CD14-positive monocyte (primary cell): ENCODE measurements around the gene PRDM8. TPM values are rescaled to one million over a fixed set of nuclear protein-coding genes. Genes with fewer than 3 reads are reported as not detected.

Experiments used
- DNase-seq, 3 donors: peaks; one replicate each; pipeline ENCODE4 v3.0.0-alpha.2; 2011 to 2022
- H2AFZ ChIP-seq: 2 replicates; pipeline ENCODE4 v1.6.0; 2012; ENCODE audit warnings: mild to moderate bottlenecking, low read depth, low read length, inconsistent platforms; ENCODE audit not compliant: insufficient read depth, poor library complexity, severe bottlenecking
- H3K27ac ChIP-seq, 2 donors: 1 replicate in 1 of 2; 2 replicates in 1 of 2; pipeline ENCODE4 v1.5.1; 2012 to 2013; ENCODE audit warnings: low read length in 2 of 2, control low read depth in 1 of 2, inconsistent platforms in 1 of 2, low read depth in 1 of 2, mild to moderate bottlenecking in 1 of 2
- H3K27me3 ChIP-seq, 2 donors: one replicate each; pipeline versions ENCODE4 v1.6.0 to v1.6.1; 2011 to 2013; ENCODE audit warnings: low read length in 2 of 2; ENCODE audit not compliant: control insufficient read depth in 2 of 2, insufficient read depth in 2 of 2
- H3K36me3 ChIP-seq, 2 donors: replicated peaks in 1 of 2; 1 replicate in 1 of 2; 2 replicates in 1 of 2; pipeline versions ENCODE4 v1.5.1 to v1.6.1; 2012 to 2013; ENCODE audit warnings: low read length in 2 of 2, control low read depth in 1 of 2, inconsistent platforms in 1 of 2, mild to moderate bottlenecking in 1 of 2; ENCODE audit not compliant: insufficient read depth in 2 of 2, control insufficient read depth in 1 of 2
- H3K4me1 ChIP-seq, 2 donors: 1 replicate in 1 of 2; 2 replicates in 1 of 2; pipeline versions ENCODE4 v1.5.1 to v1.6.1; 2012 to 2013; ENCODE audit warnings: low read length in 2 of 2, control low read depth in 1 of 2, inconsistent platforms in 1 of 2, mild to moderate bottlenecking in 1 of 2, moderate library complexity in 1 of 2; ENCODE audit not compliant: insufficient read depth in 2 of 2, control insufficient read depth in 1 of 2
- H3K4me2 ChIP-seq: replicated peaks from 2 replicates; pipeline ENCODE3; 2012; ENCODE audit warnings: low read length, moderate library complexity, mild to moderate bottlenecking; ENCODE audit not compliant: poor library complexity, severe bottlenecking; ENCODE audit errors: extremely low read depth
- H3K4me3 ChIP-seq, 3 experiments: fragments of 200-600 bp in 1 of 3; sonication (generic) in 1 of 3; replicated peaks in 1 of 3; 1 replicate in 2 of 3; 2 replicates in 1 of 3; pipeline ENCODE4 v1.5.1; 2011 to 2013; ENCODE audit warnings: low read length in 3 of 3, mild to moderate bottlenecking in 3 of 3, control low read depth in 2 of 3, low read depth in 2 of 3, inconsistent platforms in 1 of 3, moderate library complexity in 1 of 3
- H3K79me2 ChIP-seq: 2 replicates; pipeline ENCODE4 v1.6.0; 2012; ENCODE audit warnings: mild to moderate bottlenecking, control low read depth, inconsistent platforms, low read length, moderate library complexity; ENCODE audit not compliant: insufficient read depth
- H3K9ac ChIP-seq: 2 replicates; pipeline ENCODE4 v1.6.0; 2017; ENCODE audit warnings: low read length, mild to moderate bottlenecking; ENCODE audit not compliant: insufficient read depth, poor library complexity, severe bottlenecking
- H3K9me3 ChIP-seq, 2 donors: replicated peaks in 1 of 2; 1 replicate in 1 of 2; 2 replicates in 1 of 2; pipeline versions ENCODE4 v1.5.1 to v1.6.1; 2012 to 2013; ENCODE audit warnings: low read length in 2 of 2, control low read depth in 1 of 2; ENCODE audit not compliant: control insufficient read depth in 1 of 2, insufficient read depth in 1 of 2
- H4K20me1 ChIP-seq: 2 replicates; pipeline ENCODE4 v1.6.0; 2012; ENCODE audit warnings: mild to moderate bottlenecking, low read length, control low read depth, moderate library complexity; ENCODE audit not compliant: insufficient read depth
- H3K27ac Mint-ChIP-seq, 7 donors: one replicate each; pipeline ENCODE4 v1.8.0; 2020; ENCODE audit warnings: mild to moderate bottlenecking in 7 of 7, mixed read lengths in 7 of 7, moderate library complexity in 6 of 7, inconsistent platforms in 2 of 7
- H3K27me3 Mint-ChIP-seq, 3 donors: one replicate each; pipeline ENCODE4 v1.8.0; 2021 to 2022; ENCODE audit warnings: low read depth in 3 of 3, mild to moderate bottlenecking in 3 of 3, mixed read lengths in 3 of 3, moderate library complexity in 3 of 3, inconsistent platforms in 1 of 3
- H3K36me3 Mint-ChIP-seq, 2 donors: one replicate each; pipeline ENCODE4 v1.8.0; 2020; ENCODE audit warnings: mixed read lengths in 2 of 2, inconsistent platforms in 1 of 2, mild to moderate bottlenecking in 1 of 2
- H3K4me1 Mint-ChIP-seq: one replicate; pipeline ENCODE4 v1.8.0; 2020; ENCODE audit warnings: mild to moderate bottlenecking, mixed read lengths
- H3K4me3 Mint-ChIP-seq, 2 donors: one replicate each; pipeline ENCODE4 v1.8.0; 2020; ENCODE audit warnings: mild to moderate bottlenecking in 2 of 2, mixed read lengths in 2 of 2, moderate library complexity in 1 of 2
- H3K9me3 Mint-ChIP-seq, 7 donors: one replicate each; pipeline ENCODE4 v1.8.0; 2020 to 2022; ENCODE audit warnings: mixed read lengths in 7 of 7, mild to moderate bottlenecking in 6 of 7, moderate library complexity in 6 of 7, inconsistent platforms in 2 of 7
- WGBS: methylation state at CpG from one replicate; pipeline ENCODE4 v1.1.5; 2013; ENCODE audit warnings: missing lambda C conversion rate; ENCODE audit not compliant: insufficient coverage; 5-methylcytosine and 5-hydroxymethylcytosine counted together
- intact Hi-C, 2 donors: fragments of 100-400 bp; cut with micrococcal nuclease; formaldehyde crosslinking; loops; one replicate each; pipeline versions ENCODE4 v1.15.0 to v1.15.1; 2023
- polyA plus RNA-seq, 3 donors: library from polyadenylated mRNA; depleted of rRNA in 1 of 3; unstranded in 2 of 3; stranded (reverse) in 1 of 3; fragments of 300-500 nt in 2 of 3; fragments of >200 nt in 1 of 3; fragmentation: Illumina TruSeq in 2 of 3; gene quantifications; 1 replicate in 2 of 3; 2 replicates in 1 of 3; pipeline ENCODE4 v1.2.3, GENCODE V29; 2012 to 2021
- TF ChIP-seq, protein P1 (sequence below): fragments of 200-600 bp; IDR thresholded peaks from one replicate; pipeline ENCODE4 v1.8.0; 2022; ENCODE audit warnings: antibody characterized with exemption, mild to moderate bottlenecking

Gene PRDM8
- polyA plus RNA-seq, 3 donors = 0.22 to 0.77 (median 0.23) TPM

DNA sequence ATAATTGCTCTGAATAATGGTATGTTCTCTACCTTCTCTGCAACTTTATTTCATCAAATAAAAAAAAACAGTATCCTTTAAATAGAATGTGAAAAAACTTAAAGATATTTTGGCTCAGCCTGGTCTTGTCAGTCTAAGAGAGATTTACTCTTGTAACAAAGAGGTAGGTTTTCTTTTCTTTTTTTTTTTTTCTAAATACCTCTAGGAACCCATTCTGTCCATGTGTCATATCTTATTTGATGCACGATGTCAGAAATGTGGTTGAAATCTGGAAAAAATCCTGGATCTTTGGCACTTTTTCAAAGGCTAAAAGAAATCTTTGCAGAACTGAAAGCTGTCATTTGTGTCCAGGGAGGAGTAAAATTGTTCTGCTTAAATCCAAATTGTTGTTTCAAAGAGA is 51.8 kb downstream of the PRDM8 start:
- Histone ChIP-seq H4K20me1 (no peaks in the 10 kb centered on the region), H3K27me3 (no peaks in the 10 kb centered on the region), H2AFZ (no peak overlapping the region), H3K9me3 (no peaks in the 10 kb centered on the region), H3K4me3 (no peak overlapping the region), H3K9ac (no peak overlapping the region), H3K27ac (no peak overlapping the region), H3K36me3 (no peaks in the 10 kb centered on the region), H3K79me2 (no peaks in the 10 kb centered on the region), H3K4me1 (no peaks in the 10 kb centered on the region), H3K4me2 (no peak overlapping the region)
- Mint-ChIP-seq H3K4me3 (no peak overlapping the region), H3K27me3 (peaks cover 0 to 2% (median 0%) of the 10 kb centered on the region in 3 donors), H3K36me3 (no peaks in the 10 kb centered on the region), H3K9me3 (no peaks in the 10 kb centered on the region), H3K27ac (no peak overlapping the region), H3K4me1 (peaks cover 4% of the 10 kb centered on the region)
- WGBS = 100% methylated on average over 1 of the region's 1 CpG
- TF ChIP-seq, protein P1, sequence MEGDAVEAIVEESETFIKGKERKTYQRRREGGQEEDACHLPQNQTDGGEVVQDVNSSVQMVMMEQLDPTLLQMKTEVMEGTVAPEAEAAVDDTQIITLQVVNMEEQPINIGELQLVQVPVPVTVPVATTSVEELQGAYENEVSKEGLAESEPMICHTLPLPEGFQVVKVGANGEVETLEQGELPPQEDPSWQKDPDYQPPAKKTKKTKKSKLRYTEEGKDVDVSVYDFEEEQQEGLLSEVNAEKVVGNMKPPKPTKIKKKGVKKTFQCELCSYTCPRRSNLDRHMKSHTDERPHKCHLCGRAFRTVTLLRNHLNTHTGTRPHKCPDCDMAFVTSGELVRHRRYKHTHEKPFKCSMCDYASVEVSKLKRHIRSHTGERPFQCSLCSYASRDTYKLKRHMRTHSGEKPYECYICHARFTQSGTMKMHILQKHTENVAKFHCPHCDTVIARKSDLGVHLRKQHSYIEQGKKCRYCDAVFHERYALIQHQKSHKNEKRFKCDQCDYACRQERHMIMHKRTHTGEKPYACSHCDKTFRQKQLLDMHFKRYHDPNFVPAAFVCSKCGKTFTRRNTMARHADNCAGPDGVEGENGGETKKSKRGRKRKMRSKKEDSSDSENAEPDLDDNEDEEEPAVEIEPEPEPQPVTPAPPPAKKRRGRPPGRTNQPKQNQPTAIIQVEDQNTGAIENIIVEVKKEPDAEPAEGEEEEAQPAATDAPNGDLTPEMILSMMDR = no peak
- no peak for DNase-seq
- intact Hi-C loops = no loop called here

DNA sequence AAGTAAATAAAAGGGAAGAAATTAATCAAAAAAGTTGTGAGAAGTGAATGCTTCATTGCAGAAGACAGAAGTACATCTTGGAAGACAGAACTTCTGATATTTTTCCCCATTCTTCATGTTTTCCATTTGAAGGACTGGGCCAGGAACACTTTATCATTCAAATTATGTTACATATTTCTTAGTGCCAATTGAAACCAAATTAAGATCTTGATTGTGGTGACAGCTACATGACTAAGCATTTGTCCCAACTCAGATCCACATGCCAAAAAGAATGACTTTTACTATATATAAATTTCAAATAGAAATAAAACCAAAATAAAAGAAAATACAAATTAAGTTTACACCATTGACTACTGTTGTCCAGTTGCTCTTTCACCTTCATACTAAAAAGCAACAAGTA is 55.1 kb downstream of the PRDM8 start:
- no peak overlapping the region for H3K4me2 ChIP-seq
- H4K20me1 ChIP-seq = no peaks in the 10 kb centered on the region
- no peak overlapping the region for H3K4me3 ChIP-seq
- H3K27me3 ChIP-seq = peaks cover 0 to 5% of the 10 kb centered on the region in 2 donors
- Mint-ChIP-seq H3K27ac (no peak overlapping the region), H3K4me3 (no peak overlapping the region), H3K36me3 (no peaks in the 10 kb centered on the region), H3K27me3 (peaks cover 8 to 16% (median 11%) of the 10 kb centered on the region in 3 donors), H3K9me3 (no peaks in the 10 kb centered on the region), H3K4me1 (peaks cover 4% of the 10 kb centered on the region)
- no peak overlapping the region for H2AFZ ChIP-seq
- no peak for DNase-seq
- no peak overlapping the region for H3K27ac ChIP-seq
- H3K9me3 ChIP-seq = no peaks in the 10 kb centered on the region
- H3K79me2 ChIP-seq = no peaks in the 10 kb centered on the region
- no peaks in the 10 kb centered on the region for H3K36me3 ChIP-seq
- no peak overlapping the region for H3K9ac ChIP-seq
- H3K4me1 ChIP-seq = no peaks in the 10 kb centered on the region
- intact Hi-C loops = no loop called here
- TF ChIP-seq, protein P1 = no peak
